A673 (cell line): ENCODE results near the gene TIMM23B.
"Not testable (repeated sequence)": the region's sequence is repeated elsewhere in the genome, so short reads cannot be mapped to it uniquely, and the experiment has no call there.

Experiments
- CTCF ChIP-seq: fragments of 300-800, 200-600 bp; sonication (generic); conservative IDR thresholded peaks from 2 replicates; pipeline ENCODE4 v1.5.1; 2017; ENCODE audit warnings: low read depth, mild to moderate bottlenecking, antibody characterized with exemption, low read length, moderate library complexity, mixed read lengths
- EZH2 ChIP-seq: fragments of 200-600 bp; sonication (generic); IDR thresholded peaks from 2 replicates; pipeline ENCODE4 v1.6.1; 2017; ENCODE audit warnings: borderline replicate concordance, low read depth, mild to moderate bottlenecking, mixed read lengths, antibody characterized with exemption, low read length; ENCODE audit not compliant: poor library complexity, severe bottlenecking

GRCh38 chr10:49948142-49948541 lies 6.3 kb downstream of the TIMM23B start:
- TF ChIP-seq CTCF, EZH2: not testable (repeated sequence)
